RWPE2 (cell line): ENCODE data around the gene LAPTM4A.

Experiments used
- ATAC-seq: fragments of 200-7000 bp; cut with Tn5 transposase; 3 replicates; pipeline ENCODE4 v1.9.1; 2021; ENCODE audit warnings: low read depth
- DNase-seq: peaks from one replicate; pipeline ENCODE4 v3.0.0-alpha.2; 2020; ENCODE audit warnings: low spot score
- H3K27ac ChIP-seq: fragments of 450-650 bp; 2 replicates; pipeline ENCODE4 v1.5.1; 2017; ENCODE audit warnings: mild to moderate bottlenecking; ENCODE audit not compliant: poor library complexity, severe bottlenecking
- H3K27me3 ChIP-seq: fragments of 250-450 bp; sonication (Bioruptor Pico); 2 replicates; pipeline ENCODE4 v1.5.1; 2021; ENCODE audit warnings: mild to moderate bottlenecking, moderate library complexity; ENCODE audit not compliant: insufficient read depth, poor library complexity, severe bottlenecking
- H3K36me3 ChIP-seq: fragments of 250-450 bp; sonication (Bioruptor Pico); 2 replicates; pipeline ENCODE4 v1.5.1; 2020; ENCODE audit warnings: low read depth, mild to moderate bottlenecking, moderate library complexity
- H3K4me1 ChIP-seq: fragments of 250-450 bp; sonication (Bioruptor Pico); 2 replicates; pipeline ENCODE4 v1.5.1; 2021; ENCODE audit warnings: mild to moderate bottlenecking, moderate library complexity; ENCODE audit not compliant: insufficient read depth, poor library complexity, severe bottlenecking
- H3K4me3 ChIP-seq: fragments of 250-450 bp; sonication (Bioruptor Pico); 2 replicates; pipeline ENCODE4 v1.5.1; 2021; ENCODE audit warnings: mild to moderate bottlenecking, moderate library complexity; ENCODE audit not compliant: severe bottlenecking
- H3K9me3 ChIP-seq: fragments of 250-450 bp; sonication (Bioruptor Pico); 2 replicates; pipeline ENCODE4 v1.5.1; 2021; ENCODE audit warnings: mild to moderate bottlenecking, moderate library complexity; ENCODE audit not compliant: severe bottlenecking
- CTCF ChIP-seq: fragments of 450-650 bp; IDR thresholded peaks from one replicate; pipeline ENCODE4 v1.5.1; 2017; ENCODE audit warnings: mild to moderate bottlenecking, moderate library complexity; ENCODE audit not compliant: poor library complexity, severe bottlenecking

The LAPTM4A gene

DNA sequence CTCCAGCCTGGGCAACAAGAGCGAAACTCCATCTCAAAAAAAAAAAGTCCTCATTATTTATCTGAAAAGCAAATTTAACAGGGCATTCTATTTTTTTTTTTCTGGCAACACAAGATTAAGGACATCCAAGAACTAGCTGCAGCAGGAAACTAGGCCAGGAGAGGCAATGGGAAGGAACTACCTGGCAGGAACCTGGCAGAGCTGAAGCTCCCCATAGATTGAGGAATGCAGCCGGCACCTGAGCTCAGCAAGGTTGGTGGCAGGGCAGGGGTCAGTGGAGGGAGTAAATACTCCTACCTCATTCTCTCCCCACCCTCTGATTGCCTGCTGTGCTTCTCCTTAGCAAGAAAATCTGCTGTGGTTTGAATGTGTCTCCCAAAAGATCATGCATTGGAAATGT is 30.4 kb upstream of the LAPTM4A start:
- no peaks in the 10 kb centered on the region for H3K9me3 ChIP-seq
- H3K36me3 ChIP-seq, result no peaks in the 10 kb centered on the region
- H3K4me3 ChIP-seq, result no peak overlapping the region
- peak overlapping the region; percentile 34 for H3K27ac ChIP-seq
- TF ChIP-seq CTCF, result no peak
- peaks cover 10% of the 10 kb centered on the region for H3K4me1 ChIP-seq
- no peaks in the 10 kb centered on the region for H3K27me3 ChIP-seq
- ATAC-seq (no peak), DNase-seq (no peak)

GRCh38 chr2:20080839-20081415 is 29.5 kb upstream of the LAPTM4A start:
- Histone ChIP-seq H3K4me3 (no peak overlapping the region), H3K4me1 (peaks cover 10% of the 10 kb centered on the region), H3K36me3 (no peaks in the 10 kb centered on the region), H3K9me3 (no peaks in the 10 kb centered on the region), H3K27ac (no peak overlapping the region), H3K27me3 (no peaks in the 10 kb centered on the region)
- TF ChIP-seq CTCF, result no peak
- no peak for ATAC-seq
- DNase-seq, result no peak

GRCh38 chr2:20080428-20080827 is 29.0 kb upstream of the LAPTM4A start:
- no peak for ATAC-seq
- no peak for DNase-seq
- no peak for TF ChIP-seq CTCF
- Histone ChIP-seq H3K27ac (no peak overlapping the region), H3K9me3 (no peaks in the 10 kb centered on the region), H3K36me3 (no peaks in the 10 kb centered on the region), H3K4me3 (no peak overlapping the region), H3K4me1 (peaks cover 10% of the 10 kb centered on the region), H3K27me3 (no peaks in the 10 kb centered on the region)

DNA sequence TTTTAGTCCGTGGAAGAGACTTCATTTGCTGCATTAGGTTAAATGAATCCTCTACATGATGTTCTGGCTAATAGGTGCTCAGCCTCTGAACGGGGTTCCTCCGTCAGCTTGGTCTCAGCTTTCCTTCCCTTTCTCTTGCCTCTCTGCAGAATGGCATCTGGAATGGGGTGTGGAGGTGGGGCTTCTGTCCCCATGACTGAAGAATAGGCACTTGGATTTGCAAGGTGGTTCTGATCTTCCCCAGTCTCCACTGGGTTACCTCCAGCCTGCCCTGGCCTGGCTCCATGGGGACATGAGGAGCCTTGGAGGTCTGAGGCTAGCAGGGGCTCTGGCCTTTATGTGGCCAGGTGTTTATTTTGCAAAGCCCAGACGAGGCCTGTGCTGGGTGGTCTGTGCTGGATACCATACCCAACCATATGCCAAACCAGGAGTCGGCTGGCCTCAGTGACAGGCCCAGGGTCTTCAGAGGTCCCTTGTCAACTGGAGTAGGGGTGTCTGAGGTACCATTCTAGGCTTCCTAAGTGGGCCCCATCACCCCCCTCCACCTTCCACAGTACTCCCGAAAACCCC is 28.2 kb upstream of the LAPTM4A start:
- H3K27me3 ChIP-seq, result no peaks in the 10 kb centered on the region
- H3K4me3 ChIP-seq, result no peak overlapping the region
- H3K4me1 ChIP-seq, result peaks cover 10% of the 10 kb centered on the region
- DNase-seq, result no peak
- TF ChIP-seq CTCF, result no peak
- no peaks in the 10 kb centered on the region for H3K9me3 ChIP-seq
- no peak for ATAC-seq
- no peaks in the 10 kb centered on the region for H3K36me3 ChIP-seq
- H3K27ac ChIP-seq, result no peak overlapping the region

DNA sequence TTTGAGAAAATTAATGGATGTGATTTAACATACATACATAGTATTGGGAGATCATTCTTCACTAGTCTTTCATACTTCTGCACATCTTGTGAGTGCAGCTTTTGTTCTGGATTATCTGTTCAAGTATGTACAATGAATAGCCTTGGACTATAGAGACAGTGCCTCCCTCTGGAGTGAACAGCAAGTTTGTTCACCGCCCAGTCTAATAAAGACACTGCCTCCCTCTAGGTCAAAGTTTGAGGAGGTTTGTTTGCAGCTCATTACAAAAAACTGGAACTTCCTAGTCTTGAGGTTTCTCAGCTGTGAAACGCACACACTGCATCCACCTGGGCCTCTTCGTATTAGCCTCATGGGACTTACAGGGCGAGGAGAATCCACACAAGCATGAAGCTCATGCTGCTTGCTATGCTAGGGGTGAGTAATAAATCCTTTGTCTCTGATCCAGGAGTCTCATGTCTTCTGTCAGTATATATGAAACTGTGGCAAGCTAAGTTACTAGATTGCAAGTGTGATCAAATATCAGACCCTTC is 26.0 kb upstream of the LAPTM4A start:
- TF ChIP-seq CTCF, result no peak
- Histone ChIP-seq H3K27me3 (no peaks in the 10 kb centered on the region), H3K4me1 (peaks cover 8% of the 10 kb centered on the region), H3K4me3 (no peak overlapping the region), H3K36me3 (no peaks in the 10 kb centered on the region), H3K27ac (no peak overlapping the region), H3K9me3 (no peaks in the 10 kb centered on the region)
- ATAC-seq (no peak), DNase-seq (no peak)
